Activated CD4-positive, alpha-beta T cell treated with anti-CD3 and anti-CD28 coated beads, Interleukin-2, amount 50 U/mL, for 24 hours (primary cell): ENCODE results near the gene ZFP1.
A peak's percentile ranks its signal among the peaks of the same experiment; 100 is the strongest.

Experiments used
- DNase-seq, 2 donors: peaks; one replicate each; pipeline ENCODE4 v3.0.0-alpha.2; 2020; ENCODE audit warnings: low read depth in 1 of 2, low spot score in 1 of 2

Gene ZFP1

GRCh38 chr16:75148311-75149195 lies at the start of gene ZFP1:
Gene ZFP1 (plus strand): TSS chr16:75148524. CDS start chr16:75152952, 4,428 bp downstream.
- DNase-seq: peak; percentile 90 to 92

- no peak for DNase-seq
Observed at GRCh38 chr16:75099075-75099667, 49.2 kb upstream of the ZFP1 start.

- DNase-seq: peak in 1 of 2 donors; percentile 28
Observed at GRCh38 chr16:75099738-75100602, 48.4 kb upstream of the ZFP1 start.

GRCh38 chr16:75100603-75100990 lies 47.7 kb upstream of the ZFP1 start:
- DNase-seq: no peak

- DNase-seq: no peak
Observed at GRCh38 chr16:75101635-75102034, 46.7 kb upstream of the ZFP1 start.

- no peak for DNase-seq
Observed at GRCh38 chr16:75102595-75102994, 45.7 kb upstream of the ZFP1 start.

- DNase-seq: no peak
Observed at GRCh38 chr16:75103994-75104393, 44.3 kb upstream of the ZFP1 start.

- no peak for DNase-seq
Observed at GRCh38 chr16:75104836-75105235, 43.5 kb upstream of the ZFP1 start.

- DNase-seq: no peak
Observed at GRCh38 chr16:75105306-75106061, 42.8 kb upstream of the ZFP1 start.

- DNase-seq: no peak
Observed at GRCh38 chr16:75106351-75107274, 41.7 kb upstream of the ZFP1 start.

GRCh38 chr16:75107505-75107904 lies 40.8 kb upstream of the ZFP1 start:
- DNase-seq: no peak

GRCh38 chr16:75108792-75109731 lies 39.3 kb upstream of the ZFP1 start:
- DNase-seq: peak; percentile 65 to 77

- DNase-seq: no peak
Observed at GRCh38 chr16:75109732-75110243, 38.5 kb upstream of the ZFP1 start.

- DNase-seq: peak; percentile 67 to 72
Observed at GRCh38 chr16:75110637-75111513, 37.4 kb upstream of the ZFP1 start.

- DNase-seq: no peak
Observed at GRCh38 chr16:75111514-75111940, 36.8 kb upstream of the ZFP1 start.

GRCh38 chr16:75111961-75112733 lies 36.2 kb upstream of the ZFP1 start:
- no peak for DNase-seq
